Omental fat pad (tissue), 4 donors: ENCODE results near the gene UBE2E3. TPM values are rescaled to one million over a fixed set of nuclear protein-coding genes. Genes with fewer than 3 reads are reported as not detected.

Source experiments
- ATAC-seq: fragments of 150-250 bp; one replicate; pipeline ENCODE4 v1.9.1; 2016; ENCODE audit warnings: mild to moderate bottlenecking, moderate library complexity; ENCODE audit not compliant: low FRiP score
- DNase-seq: peaks from one replicate; pipeline ENCODE4 v3.0.0-alpha.2; 2019; ENCODE audit warnings: low spot score
- total RNA-seq, 4 donors: library from RNA; depleted of rRNA; stranded (reverse); fragments of >200 nt; gene quantifications; one replicate each; pipeline ENCODE4 v1.1.0, GENCODE V29; 2016
- TF ChIP-seq, protein P1 (sequence below), 3 donors: fragments of 450-650 bp; IDR thresholded peaks; one replicate each; pipeline ENCODE4 v1.5.1; 2016 to 2017; ENCODE audit warnings: antibody characterized with exemption in 3 of 3, mild to moderate bottlenecking in 3 of 3, moderate library complexity in 2 of 3

UBE2E3 gene
- total RNA-seq, 4 donors from 2014 or later = 46.4 to 63.7 (median 55.7) TPM

GRCh38 chr2:180975585-180975984 lies 4.8 kb upstream of the UBE2E3 start:
- TF ChIP-seq, protein P1, sequence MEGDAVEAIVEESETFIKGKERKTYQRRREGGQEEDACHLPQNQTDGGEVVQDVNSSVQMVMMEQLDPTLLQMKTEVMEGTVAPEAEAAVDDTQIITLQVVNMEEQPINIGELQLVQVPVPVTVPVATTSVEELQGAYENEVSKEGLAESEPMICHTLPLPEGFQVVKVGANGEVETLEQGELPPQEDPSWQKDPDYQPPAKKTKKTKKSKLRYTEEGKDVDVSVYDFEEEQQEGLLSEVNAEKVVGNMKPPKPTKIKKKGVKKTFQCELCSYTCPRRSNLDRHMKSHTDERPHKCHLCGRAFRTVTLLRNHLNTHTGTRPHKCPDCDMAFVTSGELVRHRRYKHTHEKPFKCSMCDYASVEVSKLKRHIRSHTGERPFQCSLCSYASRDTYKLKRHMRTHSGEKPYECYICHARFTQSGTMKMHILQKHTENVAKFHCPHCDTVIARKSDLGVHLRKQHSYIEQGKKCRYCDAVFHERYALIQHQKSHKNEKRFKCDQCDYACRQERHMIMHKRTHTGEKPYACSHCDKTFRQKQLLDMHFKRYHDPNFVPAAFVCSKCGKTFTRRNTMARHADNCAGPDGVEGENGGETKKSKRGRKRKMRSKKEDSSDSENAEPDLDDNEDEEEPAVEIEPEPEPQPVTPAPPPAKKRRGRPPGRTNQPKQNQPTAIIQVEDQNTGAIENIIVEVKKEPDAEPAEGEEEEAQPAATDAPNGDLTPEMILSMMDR (IDR thresholded peaks at IDR 0.05) = no peak
- ATAC-seq (no peak), DNase-seq (no peak)

DNA sequence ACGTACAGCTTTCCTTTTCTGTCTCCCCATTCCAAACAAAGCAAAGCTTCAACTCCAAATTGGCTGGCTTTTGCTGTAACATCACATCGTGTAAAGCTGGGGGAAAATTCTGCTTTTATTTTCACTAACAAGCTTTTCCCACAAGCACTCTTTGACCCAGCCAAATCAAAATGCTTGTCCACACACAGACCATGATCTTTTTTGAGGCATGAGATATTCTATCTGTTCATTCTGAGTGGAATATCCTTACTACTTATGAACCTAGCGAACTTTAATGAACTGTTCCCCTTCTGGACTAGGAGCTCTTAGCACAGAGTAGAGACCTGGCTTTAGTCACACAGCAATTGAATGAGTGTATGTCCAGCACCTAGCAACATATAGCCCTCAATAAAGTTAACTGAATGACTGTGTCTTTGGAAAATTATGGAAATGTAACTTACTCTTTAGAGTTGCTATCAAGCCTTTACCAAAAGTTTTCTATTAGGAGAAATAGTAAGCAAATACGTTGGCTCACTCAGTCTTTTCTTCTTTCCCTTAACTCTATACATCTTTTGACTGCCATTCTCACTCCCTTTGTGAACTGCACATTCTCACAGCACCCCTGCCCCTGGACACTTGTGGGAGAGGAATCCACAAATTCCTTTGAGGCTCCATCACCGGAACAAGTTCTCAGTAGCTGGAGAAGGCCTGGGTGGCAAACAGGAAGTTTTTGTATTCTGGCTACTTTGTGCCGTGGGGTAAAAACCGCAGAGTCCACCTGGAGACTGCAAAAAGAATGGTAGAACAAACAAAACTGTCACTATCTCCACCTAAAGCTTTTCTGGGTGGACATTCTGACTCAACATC lies 1.3 kb upstream of the UBE2E3 start:
- ATAC-seq (no peak), DNase-seq (no peak)
- TF ChIP-seq, protein P1 (IDR thresholded peaks at IDR 0.05) = no peak

- TF ChIP-seq, protein P1 (IDR thresholded peaks at IDR 0.05) = no peak
- no peak for ATAC-seq
These were observed 678 bp upstream of the UBE2E3 start for GRCh38 chr2:180979749-180980105.

DNA sequence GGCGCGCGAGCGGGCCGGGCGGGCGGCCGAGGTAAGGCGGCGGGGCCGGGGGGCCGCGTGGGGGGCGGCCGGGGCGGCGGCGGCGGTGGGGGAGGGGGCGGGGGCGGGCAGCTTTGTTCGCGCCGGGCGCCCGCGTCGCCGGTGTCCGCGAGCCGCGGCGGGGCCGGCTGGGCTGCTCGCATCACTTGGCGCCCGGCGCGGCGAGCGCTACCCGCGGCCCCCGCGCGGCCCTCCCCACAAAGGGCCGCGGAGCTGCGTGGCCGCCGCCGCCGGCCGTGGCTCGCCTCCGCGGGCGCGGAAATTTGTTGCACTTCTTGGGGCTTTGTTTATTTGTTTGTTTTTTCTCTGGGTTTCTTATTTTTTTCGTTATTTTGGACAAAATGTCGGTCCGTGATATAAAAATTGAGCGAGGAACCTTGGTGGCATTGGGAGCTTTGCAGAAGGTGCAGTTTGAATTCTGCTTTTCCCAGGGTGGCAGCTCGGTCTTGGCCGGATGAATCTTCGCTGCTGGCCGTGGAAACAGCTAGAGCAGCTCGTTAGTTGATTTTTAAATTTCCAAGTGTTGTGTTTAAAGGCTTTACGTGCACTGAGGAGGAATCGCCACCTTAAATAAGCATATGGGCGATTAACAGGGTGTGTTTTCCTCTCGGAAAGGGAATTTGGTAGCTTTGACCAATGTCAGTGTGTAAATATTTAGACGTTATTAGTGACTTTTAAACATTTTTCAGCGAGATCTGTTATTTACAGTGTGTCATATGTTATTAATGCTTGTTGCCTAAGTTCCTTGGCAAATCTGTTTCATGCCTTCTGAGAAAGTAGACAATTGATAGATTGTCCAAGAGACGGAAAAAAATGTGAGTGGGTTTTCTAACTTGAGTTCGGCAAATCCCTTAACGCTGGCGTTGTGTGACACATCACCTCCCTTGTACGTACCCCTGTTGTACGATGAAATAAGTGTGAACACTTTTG lies 822 bp downstream of the UBE2E3 start:
- DNase-seq (no peak), ATAC-seq (peak; percentile 36)
- TF ChIP-seq, protein P1 (IDR thresholded peaks at IDR 0.05) = no peak

More at GRCh38 chr2:180979749-180980105, 678 bp upstream of the UBE2E3 start:
- no peak for DNase-seq

- TF ChIP-seq, protein P1 (IDR thresholded peaks at IDR 0.05) = no peak
- DNase-seq (no peak), ATAC-seq (no peak)
These were observed 3.2 kb downstream of the UBE2E3 start for GRCh38 chr2:180983468-180984242.

DNA sequence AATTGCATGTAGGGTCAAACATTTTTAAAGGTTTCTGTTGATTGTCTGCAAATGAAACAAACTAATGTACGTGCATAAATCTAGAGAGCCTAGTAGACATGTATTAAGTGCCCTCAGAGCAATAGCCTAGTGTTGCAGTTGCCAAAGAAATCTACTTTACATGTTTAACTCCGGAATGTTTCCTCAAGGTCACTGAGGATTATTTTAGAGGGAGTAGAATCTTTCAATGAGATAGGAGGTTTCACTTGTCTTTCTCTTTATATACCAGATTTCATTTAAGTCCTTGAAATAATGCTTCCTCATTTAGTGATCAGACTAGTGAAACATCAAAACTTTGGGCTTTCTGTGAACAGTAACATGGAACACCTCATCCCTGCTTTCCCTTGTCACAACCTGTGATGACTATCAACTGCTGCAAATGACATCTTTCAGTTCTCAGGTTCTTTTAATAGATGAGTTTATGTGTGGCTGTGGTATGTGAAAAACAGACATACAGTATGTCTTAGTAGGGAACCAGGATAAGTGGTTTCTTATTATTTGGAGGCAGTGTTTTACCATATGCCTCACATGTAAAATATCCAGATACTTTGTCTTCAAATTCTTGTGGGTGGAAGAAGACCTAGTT lies 5.5 kb downstream of the UBE2E3 start:
- TF ChIP-seq, protein P1 (IDR thresholded peaks at IDR 0.05) = no peak
- ATAC-seq = no peak

More for the DNA sequence above, 5.5 kb downstream of the UBE2E3 start:
- no peak for DNase-seq
